A549 (cell line): Measurements from ENCODE around the gene CEND1. TPM values are rescaled to one million over a fixed set of nuclear protein-coding genes. Genes with fewer than 3 reads are reported as not detected.

ENCODE experiments used
- ATAC-seq, 2 experiments: fragments of 200-7000 bp in 1 of 2; fragments of >200 bp in 1 of 2; cut with Nextera tagmentation in 1 of 2; cut with Tn5 transposase in 1 of 2; 3 replicates each; pipeline versions ENCODE4 v1.8.0 to v1.9.1; 2018 to 2020; ENCODE audit warnings: mild to moderate bottlenecking in 1 of 2, moderate library complexity in 1 of 2
- CTCF ChIA-PET: fragments of 300-600 bp; sonication (Branson Sonifier 250); formaldehyde crosslinking; extraction: SDS; loops from one replicate; lab custom pipeline; 2021; ENCODE audit warnings: antibody characterized with exemption, inconsistent platforms; lab: Yijun Ruan, JAX
- POLR2A ChIA-PET: fragments of 350-600 bp; formaldehyde crosslinking; extraction: SDS; loops from one replicate; lab custom pipeline; 2021; ENCODE audit warnings: antibody characterized with exemption, inconsistent platforms; lab: Yijun Ruan, JAX
- DNase-seq, 2 experiments: peaks; one replicate each; pipeline versions ENCODE4 v3.0.0 to v3.0.0-alpha.2; 2011 to 2016; ENCODE audit warnings: low read depth in 1 of 2, low spot score in 1 of 2
- FAIRE-seq: peaks from 2 replicates; lab custom pipeline; 2011; peaks lifted over from hg19 to GRCh38; lab: Jason Lieb, UNC
- H3K27ac ChIP-seq, 2 experiments: fragments of >200 bp; sonication (Bioruptor Twin); formaldehyde crosslinking; 3 replicates each; pipeline ENCODE4 v1.5.1; 2016 to 2017
- H3K4me1 ChIP-seq: fragments of >200 bp; sonication (Bioruptor Twin); formaldehyde crosslinking; 3 replicates; pipeline ENCODE4 v1.6.1; 2016
- H3K4me2 ChIP-seq: fragments of >200 bp; sonication (Bioruptor Twin); formaldehyde crosslinking; 3 replicates; pipeline ENCODE4 v1.6.1; 2016
- H3K4me3 ChIP-seq: fragments of >200 bp; sonication (Bioruptor Twin); formaldehyde crosslinking; 3 replicates; pipeline ENCODE4 v1.5.1; 2016
- H3K9me3 ChIP-seq: fragments of >200 bp; sonication (Bioruptor Twin); formaldehyde crosslinking; 3 replicates; pipeline ENCODE4 v1.6.1; 2016
- CBX8 ChIP-seq: fragments of 200-600 bp; sonication (generic); IDR thresholded peaks from 2 replicates; pipeline ENCODE4 v1.6.1; 2016
- E2F6 ChIP-seq: IDR thresholded peaks from 2 replicates; pipeline ENCODE4 v1.6.1; 2012; ENCODE audit warnings: low read depth, borderline replicate concordance
- ELK1 ChIP-seq: fragments of 150-350 bp; IDR thresholded peaks from 2 replicates; pipeline ENCODE4 v1.6.1; 2014; ENCODE audit warnings: low read depth, mild to moderate bottlenecking, low read length
- ESRRA ChIP-seq: fragments of 150-350 bp; IDR thresholded peaks from 2 replicates; pipeline ENCODE4 v1.6.1; 2014; ENCODE audit warnings: mild to moderate bottlenecking, low read length, borderline replicate concordance
- FOSL2 ChIP-seq, 2 experiments: fragments of 450-650 bp in 1 of 2; fragments of >200 bp in 1 of 2; sonication (Bioruptor Twin) in 1 of 2; formaldehyde crosslinking; IDR thresholded peaks; 2 replicates each; pipeline versions ENCODE4 v1.5.0 to v1.6.1; 2016 to 2020; ENCODE audit warnings: mild to moderate bottlenecking in 1 of 2, moderate library complexity in 1 of 2
- GATA3 ChIP-seq: IDR thresholded peaks from 2 replicates; pipeline ENCODE4 v1.6.1; 2012; ENCODE audit warnings: borderline replicate concordance
- HDAC2 ChIP-seq: fragments of 200-600 bp; sonication (generic); IDR thresholded peaks from 2 replicates; pipeline ENCODE4 v1.6.1; 2016
- HES2 ChIP-seq: fragments of >200 bp; sonication (Bioruptor Twin); formaldehyde crosslinking; IDR thresholded peaks from 2 replicates; pipeline ENCODE4 v1.6.1; 2016
- HEYL ChIP-seq: fragments of 250-450 bp; sonication (Bioruptor Pico); IDR thresholded peaks from 2 replicates; pipeline ENCODE4 v1.8.0; 2021; ENCODE audit warnings: mild to moderate bottlenecking, moderate library complexity
- HMGXB4 ChIP-seq: fragments of 250-450 bp; sonication (Bioruptor Pico); IDR thresholded peaks from 2 replicates; pipeline ENCODE4 v1.5.0; 2021; ENCODE audit warnings: mild to moderate bottlenecking, moderate library complexity, borderline replicate concordance
- JUN ChIP-seq, 2 experiments: fragments of >200 bp; sonication (Bioruptor Twin); formaldehyde crosslinking; IDR thresholded peaks; 2 replicates in 1 of 2; 3 replicates in 1 of 2; pipeline ENCODE4 v1.6.1; 2016 to 2017
- KDM1A ChIP-seq: fragments of 200-600 bp; sonication (generic); IDR thresholded peaks from 2 replicates; pipeline ENCODE4 v1.6.1; 2016; ENCODE audit warnings: low read depth, mild to moderate bottlenecking
- MAX ChIP-seq: IDR thresholded peaks from 2 replicates; pipeline ENCODE4 v1.6.1; 2012
- PBX3 ChIP-seq: IDR thresholded peaks from 2 replicates; pipeline ENCODE4 v1.6.1; 2012
- POLR2A ChIP-seq: IDR thresholded peaks from 2 replicates; pipeline ENCODE4 v1.6.1; 2012; ENCODE audit warnings: mild to moderate bottlenecking, low read length
- RNF2 ChIP-seq: fragments of 200-600 bp; sonication (generic); IDR thresholded peaks from 2 replicates; pipeline ENCODE4 v1.6.1; 2016; ENCODE audit warnings: low read depth, mild to moderate bottlenecking, antibody characterized with exemption, moderate library complexity, borderline replicate concordance
- SREBF2 ChIP-seq: fragments of 450-650 bp; IDR thresholded peaks from 2 replicates; pipeline ENCODE4 v1.6.1; 2014; ENCODE audit warnings: mild to moderate bottlenecking, moderate library complexity
- ZC3H11A ChIP-seq: fragments of 450-650 bp; IDR thresholded peaks from 2 replicates; pipeline ENCODE4 v1.6.1; 2014; ENCODE audit warnings: antibody characterized with exemption, mild to moderate bottlenecking
- ZFP36 ChIP-seq: fragments of 450-650 bp; IDR thresholded peaks from 2 replicates; pipeline ENCODE4 v1.6.1; 2014; ENCODE audit warnings: borderline replicate concordance; ENCODE audit not compliant: partially characterized antibody
- ZNF302 ChIP-seq: fragments of 250-450 bp; sonication (Bioruptor Pico); IDR thresholded peaks from 2 replicates; pipeline ENCODE4 v1.9.0; 2021; ENCODE audit warnings: inconsistent platforms, mild to moderate bottlenecking, moderate library complexity
- WGBS: methylation state at CpG from one replicate; pipeline ENCODE4 v1.1.6; 2017; ENCODE audit errors: missing lambda C conversion rate; 5-methylcytosine and 5-hydroxymethylcytosine counted together
- polyA plus RNA-seq, 4 experiments: library from polyadenylated mRNA; depleted of rRNA in 3 of 4; stranded (reverse); fragments of >200 nt; fragmentation: RNase III in 1 of 4; extraction: RNeasy Plus Mini Kit Qiagen cat#74134 plus additional on column Dnase treatment in 1 of 4; gene quantifications; 2 replicates in 3 of 4; 3 replicates in 1 of 4; pipeline ENCODE4 v1.2.3, GENCODE V29; 2011 to 2017

CEND1 gene
- polyA plus RNA-seq, 2 of the 4 experiments (the other 2 are of a cell fraction): 1.0 TPM; not detected in 1

- 66% methylated on average over 8 of the region's 8 CpGs for WGBS
- peak overlapping the region; percentile 61 to 99 for H3K27ac ChIP-seq
- H3K4me1 ChIP-seq: peaks cover 66% of the 10 kb centered on the region
- peak overlapping the region; percentile 92 for H3K4me2 ChIP-seq
- ATAC-seq (no peak), FAIRE-seq (no peak), DNase-seq (no peak)
- TF ChIP-seq JUN (IDR thresholded peaks at IDR 0.05) (peak in 1 of 2 experiments; percentile 27; a peak in 1 of 5 replicates), GATA3 (peak; percentile 2; the same call in 1 of the 2 replicates), HEYL (no peak), E2F6 (no peak), ELK1 (no peak), ZFP36 (no peak)
- H3K9me3 ChIP-seq: no peaks in the 10 kb centered on the region
- ChIA-PET POLR2A (interaction anchor here (3.4 kb wide), 1 partner anchor 18 kb away, joined by 16 read pairs; the partner anchor contains the start of gene PNPLA2), CTCF (interaction anchor here (1.4 to 3.7 kb wide), 3 partner anchors 10 to 22 kb away, joined by 3 to 21 read pairs (median 4); no protein-coding TSS in a partner anchor)
- no peak overlapping the region for H3K4me3 ChIP-seq
Observed at GRCh38 chr11:837990-838307, 48.1 kb upstream of the CEND1 start.

GRCh38 chr11:837189-837989, 47.5 kb upstream of the CEND1 start:
- H3K4me3 ChIP-seq: no peak overlapping the region
- CTCF ChIA-PET: interaction anchor here (1.4 to 3.7 kb wide), 3 partner anchors 11 to 22 kb away, joined by 3 to 21 read pairs (median 4); no protein-coding TSS in a partner anchor
- no peak for FAIRE-seq
- WGBS: 78% methylated on average over 18 of the region's 22 CpGs
- peak; percentile 28; the same call in 1 of the 2 replicates for TF ChIP-seq POLR2A
- peak; percentile 4; the same call in 1 of the 2 replicates for TF ChIP-seq GATA3
- no peak for TF ChIP-seq ELK1
- TF ChIP-seq KDM1A: no peak
- 0 out of 5 replicates have a peak, but pooled peaks have one; percentile 6 to 28 for TF ChIP-seq JUN (IDR thresholded peaks at IDR 0.05)
- TF ChIP-seq, all 56 proteins: peak for 3
- no peaks in the 10 kb centered on the region for H3K9me3 ChIP-seq
- H3K4me1 ChIP-seq: peaks cover 66% of the 10 kb centered on the region
- no peak for DNase-seq
- ATAC-seq: peak in 1 of 2 experiments; percentile 0; a peak in 1 of 6 replicates
- H3K27ac ChIP-seq: peak overlapping the region; percentile 47 to 99; a peak in 5 of 6 replicates
- POLR2A ChIA-PET: interaction anchor here (1.6 to 3.4 kb wide), 2 partner anchors 18 to 28 kb away, joined by 6 to 16 read pairs; partner anchors contain the start of genes PNPLA2 and RPLP2
- peak overlapping the region; percentile 92 for H3K4me2 ChIP-seq

- FAIRE-seq: no peak
- WGBS: 87% methylated on average over 2 of the region's 9 CpGs
- H3K4me3 ChIP-seq: no peak overlapping the region
- POLR2A ChIA-PET: interaction anchor here (1.6 to 3.4 kb wide), 2 partner anchors 17 to 28 kb away, joined by 6 to 16 read pairs; partner anchors contain the start of genes PNPLA2 and RPLP2
- TF ChIP-seq PBX3 (peak; percentile 35; the same call in 1 of the 2 replicates), ZC3H11A (no peak)
- TF ChIP-seq, all 56 proteins: peak for 1
- Histone ChIP-seq H3K4me2 (peak overlapping the region; percentile 92), H3K9me3 (no peaks in the 10 kb centered on the region), H3K27ac (peak overlapping the region; percentile 47 to 99), H3K4me1 (peaks cover 71% of the 10 kb centered on the region)
- no peak for DNase-seq
- CTCF ChIA-PET: interaction anchor here (3.7 kb wide), 1 partner anchor 12 kb away, joined by 21 read pairs; no protein-coding TSS in a partner anchor
- no peak for ATAC-seq
Observed at GRCh38 chr11:836700-837099, 46.8 kb upstream of the CEND1 start.

GRCh38 chr11:836274-836673, 46.4 kb upstream of the CEND1 start:
- Histone ChIP-seq H3K4me3 (no peak overlapping the region), H3K27ac (peak overlapping the region; percentile 47 to 99; a peak in 5 of 6 replicates), H3K4me1 (peaks cover 76% of the 10 kb centered on the region), H3K9me3 (no peaks in the 10 kb centered on the region), H3K4me2 (peak overlapping the region; percentile 92)
- DNase-seq: no peak
- WGBS: 82% methylated on average over 9 of the region's 14 CpGs
- FAIRE-seq: no peak
- ATAC-seq: no peak
- ChIA-PET POLR2A (interaction anchor here (1.6 to 3.4 kb wide), 2 partner anchors 17 to 27 kb away, joined by 6 to 16 read pairs; partner anchors contain the start of genes PNPLA2 and RPLP2), CTCF (interaction anchor here (1.6 to 3.7 kb wide), 2 partner anchors 11 to 12 kb away, joined by 6 to 21 read pairs; no protein-coding TSS in a partner anchor)
- no peak for TF ChIP-seq SREBF2
- no peak for TF ChIP-seq MAX
- TF ChIP-seq HEYL: no peak
- TF ChIP-seq RNF2: no peak
- TF ChIP-seq HMGXB4: no peak
- no peak for TF ChIP-seq ESRRA
- TF ChIP-seq ZNF302: no peak
- TF ChIP-seq FOSL2 (IDR thresholded peaks at IDR 0.05): no peak
- no peak for TF ChIP-seq FOSL2 (CRISPR knock-in tag; IDR thresholded peaks at IDR 0.05)
- TF ChIP-seq HDAC2: no peak
- TF ChIP-seq CBX8: no peak
- TF ChIP-seq HES2: no peak
